ENCODE data around the gene DNAH1.

- TF ChIP-seq EP300 (IDR thresholded peaks at IDR 0.05), result no peak
- no peak for TF ChIP-seq CTCF (IDR thresholded peaks at IDR 0.05)
Observed at GRCh38 chr3:52319921-52320595, 3.9 kb downstream of the DNAH1 start.

Measured in gastroesophageal sphincter (tissue), 3 donors.